Activated T-cell treated with anti-CD3 and anti-CD28 coated beads for 1 hour (primary cell): ENCODE measurements around the gene TMEM185B.
A peak's percentile ranks its signal among the peaks of the same experiment; 100 is the strongest.

ENCODE experiments used
- DNase-seq: peaks from one replicate; pipeline ENCODE4 v3.0.0-alpha.2; 2020; ENCODE audit warnings: low read depth

Gene TMEM185B

GRCh38 chr2:120231974-120232635 lies 8.9 kb upstream of the TMEM185B start:
- DNase-seq = peak; percentile 41

- DNase-seq = no peak
Observed at GRCh38 chr2:120231564-120231973, 8.4 kb upstream of the TMEM185B start.

GRCh38 chr2:120230515-120231471 lies 7.6 kb upstream of the TMEM185B start:
- DNase-seq = no peak

- DNase-seq = no peak
Observed at GRCh38 chr2:120229341-120229740, 6.1 kb upstream of the TMEM185B start.

- no peak for DNase-seq
Observed at GRCh38 chr2:120228503-120228902, 5.3 kb upstream of the TMEM185B start.

GRCh38 chr2:120227111-120227991 lies 4.2 kb upstream of the TMEM185B start:
- DNase-seq = no peak

- DNase-seq = no peak
Observed at GRCh38 chr2:120226316-120226715, 3.1 kb upstream of the TMEM185B start.

- no peak for DNase-seq
Observed at GRCh38 chr2:120225549-120226065, 2.4 kb upstream of the TMEM185B start.

- DNase-seq = no peak
Observed at GRCh38 chr2:120224735-120225548, 1.7 kb upstream of the TMEM185B start.

GRCh38 chr2:120224256-120224655 lies 1.1 kb upstream of the TMEM185B start:
- no peak for DNase-seq

GRCh38 chr2:120222186-120223033 lies 790 bp downstream of the TMEM185B start:
- no peak for DNase-seq

GRCh38 chr2:120221616-120222015 lies 1.6 kb downstream of the TMEM185B start:
- no peak for DNase-seq

- no peak for DNase-seq
Observed at GRCh38 chr2:120220756-120221155, 2.4 kb downstream of the TMEM185B start.

GRCh38 chr2:120219766-120220165 lies 3.4 kb downstream of the TMEM185B start:
- DNase-seq = no peak

- DNase-seq = no peak
Observed at GRCh38 chr2:120219291-120219690, 3.9 kb downstream of the TMEM185B start.

GRCh38 chr2:120218181-120218580 lies 5.0 kb downstream of the TMEM185B start:
- no peak for DNase-seq

GRCh38 chr2:120210270-120210693 lies 12.9 kb downstream of the TMEM185B start:
- DNase-seq = no peak

GRCh38 chr2:120209427-120210269 lies 13.6 kb downstream of the TMEM185B start:
- DNase-seq = no peak
